NCI-H510A treated with DMSO at 0.1 percent for 48 hours (cell line): ENCODE measurements around the gene CBL.
"Not testable (repeated sequence)": the region's sequence is repeated elsewhere in the genome, so short reads cannot be mapped to it uniquely, and the experiment has no call there.

Source experiments
- DNase-seq: peaks from one replicate; lab custom pipeline; 2025; lab: John Stamatoyannopoulos, UW

CBL gene

GRCh38 chr11:119205574-119206510, at the start of gene CBL:
Gene CBL (plus strand): TSS chr11:119206339. CDS start chr11:119206418, 79 bp downstream.
- peak; percentile 88 for DNase-seq

GRCh38 chr11:119156496-119156895, 49.6 kb upstream of the CBL start:
- DNase-seq, result no peak

- DNase-seq, result no peak
Observed at GRCh38 chr11:119157063-119157462, 49.1 kb upstream of the CBL start.

GRCh38 chr11:119158467-119158866, 47.7 kb upstream of the CBL start:
- DNase-seq, result no peak

- no peak for DNase-seq
Observed at GRCh38 chr11:119160151-119160550, 46.0 kb upstream of the CBL start.

GRCh38 chr11:119161871-119162270, 44.3 kb upstream of the CBL start:
- DNase-seq, result no peak

- DNase-seq, result no peak
Observed at GRCh38 chr11:119166368-119167076, 39.6 kb upstream of the CBL start.

GRCh38 chr11:119167077-119167458, 39.1 kb upstream of the CBL start:
- not testable (repeated sequence) for DNase-seq

- no peak for DNase-seq
Observed at GRCh38 chr11:119167933-119168332, 38.2 kb upstream of the CBL start.

- peak; percentile 76 for DNase-seq
Observed at GRCh38 chr11:119168471-119169281, 37.5 kb upstream of the CBL start, which contains the start of gene NLRX1. Gene NLRX1 (plus strand): TSS chr11:119168725. CDS start chr11:119171404, 2,679 bp downstream.

- no peak for DNase-seq
Observed at GRCh38 chr11:119169282-119169719, 36.8 kb upstream of the CBL start.

GRCh38 chr11:119172513-119172912, 33.6 kb upstream of the CBL start:
- no peak for DNase-seq

- DNase-seq, result no peak
Observed at GRCh38 chr11:119173453-119173852, 32.7 kb upstream of the CBL start.

GRCh38 chr11:119175493-119176077, 30.6 kb upstream of the CBL start:
- peak; percentile 11 for DNase-seq

- no peak for DNase-seq
Observed at GRCh38 chr11:119178166-119178680, 27.9 kb upstream of the CBL start.

- no peak for DNase-seq
Observed at GRCh38 chr11:119179342-119179741, 26.8 kb upstream of the CBL start.

GRCh38 chr11:119179983-119180382, 26.2 kb upstream of the CBL start:
- DNase-seq, result peak; percentile 97

GRCh38 chr11:119180729-119181676, 25.1 kb upstream of the CBL start:
- DNase-seq, result no peak

GRCh38 chr11:119181677-119182412, 24.3 kb upstream of the CBL start:
- DNase-seq, result peak; percentile 49
